Natural killer cell (primary cell): ENCODE results near the gene PTCH1. TPM values are rescaled to one million over a fixed set of nuclear protein-coding genes. Genes with fewer than 3 reads are reported as not detected.
A peak's percentile ranks its signal among the peaks of the same experiment; 100 is the strongest.

Source experiments
- ATAC-seq, 3 donors: fragments of 150-1000 bp in 2 of 3; fragments of 200-7000 bp in 1 of 3; cut with Tn5 transposase; 1 replicate in 1 of 3; 2 replicates in 2 of 3; pipeline ENCODE4 v1.10.0; 2021; ENCODE audit warnings: mild to moderate bottlenecking in 2 of 3, moderate library complexity in 2 of 3
- DNase-seq, 2 donors: peaks; one replicate each; pipeline versions ENCODE4 v3.0.0 to v3.0.0-alpha.2; 2013 to 2021; ENCODE audit warnings: mixed read lengths in 1 of 2
- H3K27ac ChIP-seq: one replicate; pipeline ENCODE4 v1.5.1; 2013; ENCODE audit warnings: mild to moderate bottlenecking, low read length
- H3K27me3 ChIP-seq: one replicate; pipeline ENCODE4 v1.6.1; 2013; ENCODE audit warnings: low read length; ENCODE audit not compliant: control insufficient read depth, insufficient read depth
- H3K36me3 ChIP-seq: one replicate; pipeline ENCODE4 v1.6.1; 2013; ENCODE audit warnings: low read length; ENCODE audit not compliant: control insufficient read depth, insufficient read depth
- H3K4me1 ChIP-seq: one replicate; pipeline ENCODE4 v1.6.1; 2013; ENCODE audit warnings: low read length; ENCODE audit not compliant: control insufficient read depth, insufficient read depth
- H3K4me3 ChIP-seq: one replicate; pipeline ENCODE4 v1.5.1; 2013; ENCODE audit warnings: low read length
- H3K9me3 ChIP-seq: one replicate; pipeline ENCODE4 v1.6.1; 2013; ENCODE audit warnings: low read length; ENCODE audit not compliant: control insufficient read depth, insufficient read depth
- H3K27ac Mint-ChIP-seq, 2 donors: one replicate each; pipeline ENCODE4 v1.8.0; 2022; ENCODE audit warnings: mild to moderate bottlenecking in 2 of 2, mixed read lengths in 2 of 2, moderate library complexity in 1 of 2
- H3K27me3 Mint-ChIP-seq, 2 donors: one replicate each; pipeline ENCODE4 v1.8.0; 2022; ENCODE audit warnings: low read depth in 2 of 2, mixed read lengths in 2 of 2
- H3K36me3 Mint-ChIP-seq: one replicate; pipeline ENCODE4 v1.8.0; 2022; ENCODE audit warnings: mixed read lengths
- H3K4me1 Mint-ChIP-seq, 2 donors: one replicate each; pipeline ENCODE4 v1.8.0; 2022; ENCODE audit warnings: mixed read lengths in 2 of 2
- H3K4me3 Mint-ChIP-seq: one replicate; pipeline ENCODE4 v1.8.0; 2022; ENCODE audit warnings: mild to moderate bottlenecking, moderate library complexity, mixed read lengths
- H3K9me3 Mint-ChIP-seq, 2 donors: one replicate each; pipeline ENCODE4 v1.8.0; 2022; ENCODE audit warnings: mixed read lengths in 2 of 2
- WGBS: methylation state at CpG from one replicate; pipeline ENCODE4 v1.1.7; 2013; ENCODE audit warnings: missing lambda C conversion rate; ENCODE audit not compliant: insufficient coverage; 5-methylcytosine and 5-hydroxymethylcytosine counted together
- intact Hi-C: fragments of 100-400 bp; cut with micrococcal nuclease; formaldehyde crosslinking; loops from one replicate; pipeline ENCODE4 v1.14.2; 2022
- total RNA-seq, 4 donors: library from RNA; stranded (reverse); fragments of 120-200 nt in 1 of 4; gene quantifications; one replicate each; pipeline versions ENCODE4 v1.2.3 to v1.2.4, GENCODE V29; 2013 to 2022
- TF ChIP-seq, protein P1 (sequence below): fragments of 200-600 bp; IDR thresholded peaks from one replicate; pipeline ENCODE4 v1.8.0; 2022; ENCODE audit warnings: antibody characterized with exemption

The PTCH1 gene
- total RNA-seq, 3 donors from 2014 or later (not counting 1 experiment from before 2014, with no cell fraction given) = 60.9 to 127 (median 82.1) TPM

- ATAC-seq (no peak), DNase-seq (no peak)
- Mint-ChIP-seq H3K27me3 (peaks cover 0 to 7% of the 10 kb centered on the region in 2 donors), H3K9me3 (no peaks in the 10 kb centered on the region), H3K36me3 (no peaks in the 10 kb centered on the region), H3K4me3 (peak overlapping the region; percentile 98), H3K27ac (peak overlapping the region; percentile 96 to 99), H3K4me1 (peaks cover 65 to 73% of the 10 kb centered on the region in 2 donors)
- no peaks in the 10 kb centered on the region for H3K36me3 ChIP-seq
- no peak overlapping the region for H3K4me3 ChIP-seq
- no peaks in the 10 kb centered on the region for H3K27me3 ChIP-seq
- H3K4me1 ChIP-seq = peaks cover 44% of the 10 kb centered on the region
- TF ChIP-seq, protein P1, sequence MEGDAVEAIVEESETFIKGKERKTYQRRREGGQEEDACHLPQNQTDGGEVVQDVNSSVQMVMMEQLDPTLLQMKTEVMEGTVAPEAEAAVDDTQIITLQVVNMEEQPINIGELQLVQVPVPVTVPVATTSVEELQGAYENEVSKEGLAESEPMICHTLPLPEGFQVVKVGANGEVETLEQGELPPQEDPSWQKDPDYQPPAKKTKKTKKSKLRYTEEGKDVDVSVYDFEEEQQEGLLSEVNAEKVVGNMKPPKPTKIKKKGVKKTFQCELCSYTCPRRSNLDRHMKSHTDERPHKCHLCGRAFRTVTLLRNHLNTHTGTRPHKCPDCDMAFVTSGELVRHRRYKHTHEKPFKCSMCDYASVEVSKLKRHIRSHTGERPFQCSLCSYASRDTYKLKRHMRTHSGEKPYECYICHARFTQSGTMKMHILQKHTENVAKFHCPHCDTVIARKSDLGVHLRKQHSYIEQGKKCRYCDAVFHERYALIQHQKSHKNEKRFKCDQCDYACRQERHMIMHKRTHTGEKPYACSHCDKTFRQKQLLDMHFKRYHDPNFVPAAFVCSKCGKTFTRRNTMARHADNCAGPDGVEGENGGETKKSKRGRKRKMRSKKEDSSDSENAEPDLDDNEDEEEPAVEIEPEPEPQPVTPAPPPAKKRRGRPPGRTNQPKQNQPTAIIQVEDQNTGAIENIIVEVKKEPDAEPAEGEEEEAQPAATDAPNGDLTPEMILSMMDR = no peak
- 96% methylated on average over 5 of the region's 5 CpGs for WGBS
- peak overlapping the region; percentile 96 for H3K27ac ChIP-seq
- H3K9me3 ChIP-seq = no peaks in the 10 kb centered on the region
- intact Hi-C loops = loop anchor here (10.0 kb wide), 1 partner anchor 721 kb away; no protein-coding TSS in a partner anchor
These were observed 23.4 kb downstream of the PTCH1 start for GRCh38 chr9:95493402-95493801.

- H3K4me3 ChIP-seq = no peak overlapping the region
- intact Hi-C loops = loop anchor here (10.0 kb wide), 1 partner anchor 723 kb away; no protein-coding TSS in a partner anchor
- TF ChIP-seq, protein P1 = no peak
- no peaks in the 10 kb centered on the region for H3K36me3 Mint-ChIP-seq
- no peak overlapping the region for H3K27ac ChIP-seq
- peak overlapping the region; percentile 96 to 99 for H3K27ac Mint-ChIP-seq
- peaks cover 66 to 75% of the 10 kb centered on the region in 2 donors for H3K4me1 Mint-ChIP-seq
- no peaks in the 10 kb centered on the region for H3K9me3 Mint-ChIP-seq
- WGBS = 75% methylated on average over 8 of the region's 8 CpGs
- ATAC-seq (no peak), DNase-seq (peak in 1 of 2 donors; percentile 59)
- peak overlapping the region; percentile 65 for H3K4me3 Mint-ChIP-seq
- H3K36me3 ChIP-seq = no peaks in the 10 kb centered on the region
- H3K27me3 Mint-ChIP-seq = no peaks in the 10 kb centered on the region
- H3K9me3 ChIP-seq = no peaks in the 10 kb centered on the region
- H3K27me3 ChIP-seq = no peaks in the 10 kb centered on the region
- H3K4me1 ChIP-seq = peaks cover 36% of the 10 kb centered on the region
These were observed 25.0 kb downstream of the PTCH1 start for GRCh38 chr9:95491543-95492320.

DNA sequence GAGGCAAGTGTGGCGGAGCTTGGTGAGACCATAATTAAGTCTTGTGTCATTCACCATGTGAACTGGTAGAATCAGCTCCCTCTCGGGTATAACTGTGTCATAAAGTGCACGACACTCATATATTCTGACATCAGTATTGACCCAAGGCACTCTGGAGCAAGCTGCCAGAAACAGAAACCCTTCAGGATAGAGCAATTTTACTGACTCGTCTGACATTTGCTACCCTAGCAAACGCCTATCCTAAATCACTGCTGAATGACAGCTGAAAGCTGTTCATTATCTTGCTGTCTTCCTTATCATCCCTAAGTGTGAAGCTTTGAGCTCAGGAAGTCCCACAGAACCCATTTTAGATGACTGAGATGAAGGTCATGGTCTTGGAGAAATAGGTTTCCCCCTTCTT is 27.8 kb downstream of the PTCH1 start:
- H3K4me3 Mint-ChIP-seq = no peak overlapping the region
- H3K4me1 Mint-ChIP-seq = peaks cover 64 to 77% of the 10 kb centered on the region in 2 donors
- peak overlapping the region in 1 of 2 donors; percentile 33 for H3K27ac Mint-ChIP-seq
- TF ChIP-seq, protein P1 = no peak
- intact Hi-C loops = no loop called here
- H3K4me3 ChIP-seq = no peak overlapping the region
- H3K36me3 ChIP-seq = no peaks in the 10 kb centered on the region
- H3K27ac ChIP-seq = no peak overlapping the region
- 94% methylated on average over 5 of the region's 5 CpGs for WGBS
- H3K9me3 ChIP-seq = no peaks in the 10 kb centered on the region
- DNase-seq (no peak), ATAC-seq (no peak)
- no peaks in the 10 kb centered on the region for H3K27me3 Mint-ChIP-seq
- no peaks in the 10 kb centered on the region for H3K36me3 Mint-ChIP-seq
- no peaks in the 10 kb centered on the region for H3K27me3 ChIP-seq
- peaks cover 16% of the 10 kb centered on the region for H3K4me1 ChIP-seq
- H3K9me3 Mint-ChIP-seq = no peaks in the 10 kb centered on the region
